ENCODE results near the gene KCNH2. TPM values are rescaled to one million over a fixed set of nuclear protein-coding genes. Genes with fewer than 3 reads are reported as not detected.

Gene KCNH2
- total and polyA plus RNA-seq, 2 experiments from 2014 or later, result 8.4 to 9.1 TPM

DNA sequence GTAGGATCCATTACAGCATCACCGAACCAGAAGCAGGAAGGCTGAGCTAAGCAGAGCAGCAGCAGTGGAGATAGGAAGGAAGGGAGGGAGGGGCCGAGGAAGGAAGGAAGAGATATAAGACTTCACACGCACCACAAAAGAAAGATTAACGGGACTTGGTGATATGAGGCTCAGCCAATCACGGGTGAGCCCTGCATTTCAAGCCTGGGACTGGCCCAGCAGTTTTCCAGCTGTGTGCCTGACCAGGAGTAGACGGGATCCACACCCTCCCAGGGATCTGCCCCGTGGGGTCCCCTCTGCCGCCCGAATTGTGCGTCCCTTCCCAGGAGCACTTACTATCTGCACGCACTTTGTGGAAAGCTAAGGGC, 30.0 kb upstream of the KCNH2 start:
- peak overlapping the region; percentile 60 for H3K4me2 ChIP-seq
- no peaks in the 10 kb centered on the region for H3K9me3 ChIP-seq (ENCODE audit: low read depth)
- no peaks in the 10 kb centered on the region for H3K36me3 ChIP-seq (replicated peaks; ENCODE audit: insufficient read depth, low read depth)
- no peaks in the 10 kb centered on the region for H3K27me3 ChIP-seq
- H3K9me2 ChIP-seq (replicated peaks; ENCODE audit: insufficient read depth), result no peaks in the 10 kb centered on the region
- TF ChIP-seq, protein P1, sequence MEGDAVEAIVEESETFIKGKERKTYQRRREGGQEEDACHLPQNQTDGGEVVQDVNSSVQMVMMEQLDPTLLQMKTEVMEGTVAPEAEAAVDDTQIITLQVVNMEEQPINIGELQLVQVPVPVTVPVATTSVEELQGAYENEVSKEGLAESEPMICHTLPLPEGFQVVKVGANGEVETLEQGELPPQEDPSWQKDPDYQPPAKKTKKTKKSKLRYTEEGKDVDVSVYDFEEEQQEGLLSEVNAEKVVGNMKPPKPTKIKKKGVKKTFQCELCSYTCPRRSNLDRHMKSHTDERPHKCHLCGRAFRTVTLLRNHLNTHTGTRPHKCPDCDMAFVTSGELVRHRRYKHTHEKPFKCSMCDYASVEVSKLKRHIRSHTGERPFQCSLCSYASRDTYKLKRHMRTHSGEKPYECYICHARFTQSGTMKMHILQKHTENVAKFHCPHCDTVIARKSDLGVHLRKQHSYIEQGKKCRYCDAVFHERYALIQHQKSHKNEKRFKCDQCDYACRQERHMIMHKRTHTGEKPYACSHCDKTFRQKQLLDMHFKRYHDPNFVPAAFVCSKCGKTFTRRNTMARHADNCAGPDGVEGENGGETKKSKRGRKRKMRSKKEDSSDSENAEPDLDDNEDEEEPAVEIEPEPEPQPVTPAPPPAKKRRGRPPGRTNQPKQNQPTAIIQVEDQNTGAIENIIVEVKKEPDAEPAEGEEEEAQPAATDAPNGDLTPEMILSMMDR (IDR thresholded peaks at IDR 0.05; ENCODE audit: poor library complexity), result no peak
- TF ChIP-seq EZH2 (IDR thresholded peaks at IDR 0.05; ENCODE audit: borderline replicate concordance), result no peak
- no peak for TF ChIP-seq EZH2phosphoT487 (IDR thresholded peaks at IDR 0.05; ENCODE audit: low read depth, severe bottlenecking, unreplicated experiment)
- DNase-seq (ENCODE audit: low spot score), result no peak
- 55% methylated on average over 11 of the region's 11 CpGs for WGBS (ENCODE audit: low lambda C conversion rate, missing lambda C conversion rate)
- H3K79me2 ChIP-seq, result no peaks in the 10 kb centered on the region
- no peak overlapping the region for H3K4me3 ChIP-seq
- peaks cover 25% of the 10 kb centered on the region for H3K4me1 ChIP-seq (ENCODE audit: insufficient read depth)
- no peaks in the 10 kb centered on the region for H4K20me1 ChIP-seq (ENCODE audit: insufficient read depth, poor library complexity, severe bottlenecking)
- H3K27ac ChIP-seq, result no peak overlapping the region
- H2AFZ ChIP-seq, result no peak overlapping the region

DNA sequence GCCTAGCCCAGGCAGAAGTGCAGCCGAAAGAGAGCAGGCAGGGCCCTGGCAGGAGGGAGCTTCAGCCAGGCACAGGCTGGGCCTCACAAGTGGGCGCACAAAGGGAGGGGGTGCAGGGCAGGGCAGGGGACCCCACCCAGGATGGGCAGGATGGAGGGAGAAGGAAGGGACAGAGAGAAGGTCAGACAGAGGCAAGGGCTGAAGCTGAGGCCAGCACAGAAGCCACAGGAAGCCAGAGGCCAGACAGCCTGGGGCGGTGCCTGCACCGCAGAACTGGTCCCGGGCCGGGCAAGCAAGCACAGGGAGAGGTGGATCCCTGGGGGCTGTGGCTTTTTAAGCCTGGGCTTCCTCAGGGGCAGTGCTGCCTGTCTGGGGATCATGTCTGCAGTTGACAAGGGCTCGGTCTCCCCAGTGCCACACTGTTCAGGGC, 29.4 kb upstream of the KCNH2 start:
- TF ChIP-seq, protein P1 (IDR thresholded peaks at IDR 0.05; ENCODE audit: poor library complexity), result no peak
- no peak for TF ChIP-seq EZH2 (IDR thresholded peaks at IDR 0.05; ENCODE audit: borderline replicate concordance)
- no peak for TF ChIP-seq EZH2phosphoT487 (IDR thresholded peaks at IDR 0.05; ENCODE audit: low read depth, severe bottlenecking, unreplicated experiment)
- no peaks in the 10 kb centered on the region for H3K36me3 ChIP-seq (replicated peaks; ENCODE audit: insufficient read depth, low read depth)
- H2AFZ ChIP-seq, result no peak overlapping the region
- H3K9me3 ChIP-seq (ENCODE audit: low read depth), result no peaks in the 10 kb centered on the region
- no peaks in the 10 kb centered on the region for H3K9me2 ChIP-seq (replicated peaks; ENCODE audit: insufficient read depth)
- WGBS (ENCODE audit: low lambda C conversion rate, missing lambda C conversion rate), result 65% methylated on average over 7 of the region's 7 CpGs
- H4K20me1 ChIP-seq (ENCODE audit: insufficient read depth, poor library complexity, severe bottlenecking), result no peaks in the 10 kb centered on the region
- no peaks in the 10 kb centered on the region for H3K79me2 ChIP-seq
- H3K4me2 ChIP-seq, result no peak overlapping the region
- DNase-seq (ENCODE audit: low spot score), result no peak
- H3K27ac ChIP-seq, result no peak overlapping the region
- H3K4me3 ChIP-seq, result no peak overlapping the region
- peaks cover 19% of the 10 kb centered on the region for H3K4me1 ChIP-seq (ENCODE audit: insufficient read depth)
- H3K27me3 ChIP-seq, result no peaks in the 10 kb centered on the region

DNA sequence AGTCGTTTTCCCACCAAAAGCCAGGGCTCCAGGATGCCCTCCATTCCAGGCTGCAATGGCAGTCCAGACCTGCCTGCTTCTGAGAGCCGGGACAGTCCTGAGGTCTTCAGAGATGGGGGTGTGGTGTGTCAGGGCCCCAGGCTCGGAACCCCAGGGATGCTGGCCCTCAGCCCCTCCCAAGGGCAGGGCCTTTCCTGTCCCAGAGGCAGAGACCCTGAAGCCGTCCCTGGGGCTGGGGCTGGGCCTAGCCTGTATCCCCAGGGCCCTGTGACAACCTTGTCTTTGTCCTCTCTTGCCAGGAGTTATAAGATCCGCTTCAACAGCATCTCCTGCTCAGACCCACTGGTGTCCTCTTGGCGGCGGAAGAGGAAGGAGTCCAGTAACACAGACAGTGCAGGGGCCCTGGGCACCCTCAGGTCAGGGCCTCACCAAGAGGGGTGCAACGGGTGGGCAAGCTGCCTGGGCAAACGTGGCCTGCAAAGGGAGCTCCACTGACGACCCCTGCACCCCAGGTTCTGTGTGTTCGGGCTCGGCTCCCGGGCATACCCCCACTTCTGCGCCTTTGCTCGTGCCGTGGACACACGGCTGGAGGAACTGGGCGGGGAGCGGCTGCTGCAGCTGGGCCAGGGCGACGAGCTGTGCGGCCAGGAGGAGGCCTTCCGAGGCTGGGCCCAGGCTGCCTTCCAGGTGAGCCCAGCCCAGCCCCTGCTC, 28.6 kb upstream of the KCNH2 start:
- Histone ChIP-seq H3K9me3 (ENCODE audit: low read depth) (no peaks in the 10 kb centered on the region), H3K9me2 (replicated peaks; ENCODE audit: insufficient read depth) (no peaks in the 10 kb centered on the region), H2AFZ (no peak overlapping the region), H3K4me2 (no peak overlapping the region), H3K36me3 (replicated peaks; ENCODE audit: insufficient read depth, low read depth) (no peaks in the 10 kb centered on the region), H3K4me1 (ENCODE audit: insufficient read depth) (peaks cover 14% of the 10 kb centered on the region), H3K27me3 (no peaks in the 10 kb centered on the region), H3K27ac (no peak overlapping the region), H3K79me2 (no peaks in the 10 kb centered on the region), H3K4me3 (no peak overlapping the region), H4K20me1 (ENCODE audit: insufficient read depth, poor library complexity, severe bottlenecking) (no peaks in the 10 kb centered on the region)
- 93% methylated on average over 22 of the region's 23 CpGs for WGBS (ENCODE audit: low lambda C conversion rate, missing lambda C conversion rate)
- peak; percentile 4 for DNase-seq (ENCODE audit: low spot score)
- TF ChIP-seq, protein P1 (IDR thresholded peaks at IDR 0.05; ENCODE audit: poor library complexity), result no peak
- TF ChIP-seq EZH2phosphoT487 (IDR thresholded peaks at IDR 0.05; ENCODE audit: low read depth, severe bottlenecking, unreplicated experiment) (no peak), EZH2 (IDR thresholded peaks at IDR 0.05; ENCODE audit: borderline replicate concordance) (no peak)

Measured in hepatocyte (in vitro differentiated cells).